Raji (cell line): Measurements from ENCODE around the gene ANKRD10.

Experiments used
- POLR2A ChIP-seq: IDR thresholded peaks from 2 replicates; pipeline ENCODE4 v1.6.1; 2011; ENCODE audit warnings: low read depth, low read length, control low read depth; ENCODE audit not compliant: insufficient read depth

ANKRD10 gene

GRCh38 chr13:110832531-110832930, 82.3 kb downstream of the ANKRD10 start:
- no peak for TF ChIP-seq POLR2A

GRCh38 chr13:110832205-110832479, 82.7 kb downstream of the ANKRD10 start:
- no peak for TF ChIP-seq POLR2A

GRCh38 chr13:110831437-110832204, 83.2 kb downstream of the ANKRD10 start:
- TF ChIP-seq POLR2A, result no peak

- no peak for TF ChIP-seq POLR2A
Measured at GRCh38 chr13:110830800-110831371, 84.0 kb downstream of the ANKRD10 start.

DNA sequence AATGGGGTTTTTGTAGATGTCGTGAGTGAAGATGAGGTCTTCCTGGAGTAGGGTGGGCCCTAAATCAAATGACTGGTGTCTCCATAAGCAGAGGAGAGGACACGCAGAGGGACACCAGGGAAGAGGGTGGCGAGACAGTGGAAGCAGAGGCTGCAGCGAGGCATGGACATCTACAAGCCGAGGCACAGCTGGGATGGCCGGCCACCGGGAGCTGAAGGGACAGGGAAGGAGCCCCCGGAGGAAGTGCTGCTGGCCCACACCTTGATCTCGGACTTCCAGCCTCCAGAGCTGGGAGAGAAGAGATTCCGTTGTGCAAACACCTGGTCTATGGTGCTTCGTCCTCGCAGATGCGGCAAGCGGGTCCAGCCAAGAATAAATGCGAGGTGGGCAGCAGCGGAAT, 84.5 kb downstream of the ANKRD10 start:
- no peak for TF ChIP-seq POLR2A

DNA sequence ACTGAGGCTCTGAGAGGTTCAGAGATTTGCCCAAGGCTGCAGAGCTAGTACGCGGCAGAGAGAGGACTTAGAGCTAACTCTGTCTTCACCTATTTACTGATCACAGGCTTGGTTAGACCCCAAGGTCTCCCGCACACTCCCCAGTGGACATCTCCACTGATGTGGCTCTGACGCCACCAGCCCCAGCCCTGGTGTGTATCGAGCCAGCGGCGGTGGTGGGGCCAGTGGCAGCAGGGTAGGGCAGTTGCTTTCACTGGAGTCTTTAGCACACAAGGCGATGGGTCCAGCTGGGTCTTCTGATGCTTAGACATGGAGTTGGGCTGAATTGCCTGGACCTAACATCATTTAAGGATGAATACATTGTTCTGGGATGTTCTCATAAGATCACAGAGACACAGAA, 85.4 kb downstream of the ANKRD10 start:
- TF ChIP-seq POLR2A, result no peak

- TF ChIP-seq POLR2A, result no peak
Measured at GRCh38 chr13:110828705-110829104, 86.2 kb downstream of the ANKRD10 start.
